Smooth muscle cell of trachea (primary cell): Measurements from ENCODE around the gene NCAM2. TPM values are rescaled to one million over a fixed set of nuclear protein-coding genes. Genes with fewer than 3 reads are reported as not detected.

Experiments
- total RNA-seq: library from RNA; depleted of rRNA; stranded (reverse); fragments of >200 nt; gene quantifications from 2 replicates; pipeline ENCODE4 v1.2.1, GENCODE V29; 2014

Gene NCAM2
- total RNA-seq, result 9.3 and 14.8 TPM in 2 replicates

DNA sequence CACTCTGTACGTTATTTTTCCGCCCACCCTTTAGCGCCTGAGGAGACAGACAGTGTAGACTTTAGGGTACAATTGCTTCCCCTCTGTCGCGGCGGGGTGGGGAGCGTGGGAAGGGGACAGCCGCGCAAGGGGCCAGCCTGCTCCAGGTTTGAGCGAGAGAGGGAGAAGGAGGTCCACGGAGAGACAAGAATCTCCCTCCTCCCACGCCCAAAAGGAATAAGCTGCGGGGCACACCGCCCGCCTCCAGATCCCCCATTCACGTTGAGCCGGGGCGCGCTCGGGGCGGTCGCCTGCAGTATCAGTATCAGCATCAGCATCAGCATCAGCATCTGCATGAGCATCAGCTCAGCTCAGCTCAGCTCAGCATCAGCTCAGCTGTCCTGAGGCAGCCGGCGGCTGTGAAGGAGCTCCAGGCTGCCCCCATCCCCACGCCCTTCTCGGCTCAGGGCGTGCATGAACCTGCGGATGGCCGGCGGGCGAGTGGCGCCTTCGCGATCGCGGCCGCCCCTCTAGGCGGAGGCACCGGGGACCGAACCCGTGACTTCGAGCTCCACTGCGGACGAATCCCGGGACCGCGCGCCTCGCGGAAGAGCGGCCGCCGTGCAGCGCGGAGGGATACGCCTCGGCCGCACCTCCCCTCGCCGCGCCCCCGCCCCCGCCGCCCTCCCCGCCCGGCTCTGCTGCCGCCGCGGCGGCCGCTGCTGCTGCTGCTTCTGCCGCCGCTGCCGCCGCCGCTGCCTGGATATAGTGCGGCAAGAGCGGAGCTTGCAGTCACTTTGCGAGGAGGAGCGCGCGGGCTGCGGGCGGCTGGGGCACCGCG is at the start of gene NCAM2:
NCAM2 (plus strand) TSS at position 774 of the 820 bp plus-strand sequence.

